ENCODE data around the gene SLC24A3. TPM values are rescaled to one million over a fixed set of nuclear protein-coding genes. Genes with fewer than 3 reads are reported as not detected.

SLC24A3 gene
- total and polyA plus RNA-seq, 9 donors = 4.8 to 40.5 (median 18.6) TPM

DNA sequence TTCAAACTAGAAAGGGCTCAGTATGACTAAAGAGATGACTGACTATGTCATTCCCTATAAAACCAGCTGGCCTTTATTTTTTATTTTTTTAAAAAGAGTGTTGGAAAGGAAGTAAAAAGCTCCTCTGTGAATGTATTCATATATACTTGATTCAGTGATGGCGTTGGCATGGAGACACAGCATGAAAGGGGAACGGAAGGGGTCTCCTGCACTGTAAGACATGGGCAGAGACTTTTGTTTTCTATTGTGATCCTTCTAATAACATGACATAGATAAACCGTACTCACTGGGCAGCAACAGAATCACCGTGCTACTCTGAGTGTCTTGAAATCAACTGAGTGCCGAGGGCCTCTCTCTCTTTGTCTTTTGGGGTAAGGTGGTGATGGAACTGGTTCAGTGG, 317.6 kb downstream of the SLC24A3 start:
- WGBS, 3 donors = 89 to 94% (median 91%) methylated on average over 5 of the region's 5 CpGs
- no peak overlapping the region for H3K4me3 ChIP-seq
- no peak overlapping the region for H3K27ac ChIP-seq
- H3K36me3 ChIP-seq = no peaks in the 10 kb centered on the region
- no peaks in the 10 kb centered on the region for H3K27me3 ChIP-seq
- no peaks in the 10 kb centered on the region for H3K4me1 ChIP-seq (ENCODE audit: insufficient read depth)
- H3K9me3 ChIP-seq = no peaks in the 10 kb centered on the region
- no peak for TF ChIP-seq POLR2A (IDR thresholded peaks at IDR 0.05)
- no peak for TF ChIP-seq EP300 (IDR thresholded peaks at IDR 0.05)
- TF ChIP-seq, protein P1, sequence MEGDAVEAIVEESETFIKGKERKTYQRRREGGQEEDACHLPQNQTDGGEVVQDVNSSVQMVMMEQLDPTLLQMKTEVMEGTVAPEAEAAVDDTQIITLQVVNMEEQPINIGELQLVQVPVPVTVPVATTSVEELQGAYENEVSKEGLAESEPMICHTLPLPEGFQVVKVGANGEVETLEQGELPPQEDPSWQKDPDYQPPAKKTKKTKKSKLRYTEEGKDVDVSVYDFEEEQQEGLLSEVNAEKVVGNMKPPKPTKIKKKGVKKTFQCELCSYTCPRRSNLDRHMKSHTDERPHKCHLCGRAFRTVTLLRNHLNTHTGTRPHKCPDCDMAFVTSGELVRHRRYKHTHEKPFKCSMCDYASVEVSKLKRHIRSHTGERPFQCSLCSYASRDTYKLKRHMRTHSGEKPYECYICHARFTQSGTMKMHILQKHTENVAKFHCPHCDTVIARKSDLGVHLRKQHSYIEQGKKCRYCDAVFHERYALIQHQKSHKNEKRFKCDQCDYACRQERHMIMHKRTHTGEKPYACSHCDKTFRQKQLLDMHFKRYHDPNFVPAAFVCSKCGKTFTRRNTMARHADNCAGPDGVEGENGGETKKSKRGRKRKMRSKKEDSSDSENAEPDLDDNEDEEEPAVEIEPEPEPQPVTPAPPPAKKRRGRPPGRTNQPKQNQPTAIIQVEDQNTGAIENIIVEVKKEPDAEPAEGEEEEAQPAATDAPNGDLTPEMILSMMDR (IDR thresholded peaks at IDR 0.05) = no peak
- intact Hi-C loops (cut with DNase I) = no loop called here
- DNase-seq = no peak

DNA sequence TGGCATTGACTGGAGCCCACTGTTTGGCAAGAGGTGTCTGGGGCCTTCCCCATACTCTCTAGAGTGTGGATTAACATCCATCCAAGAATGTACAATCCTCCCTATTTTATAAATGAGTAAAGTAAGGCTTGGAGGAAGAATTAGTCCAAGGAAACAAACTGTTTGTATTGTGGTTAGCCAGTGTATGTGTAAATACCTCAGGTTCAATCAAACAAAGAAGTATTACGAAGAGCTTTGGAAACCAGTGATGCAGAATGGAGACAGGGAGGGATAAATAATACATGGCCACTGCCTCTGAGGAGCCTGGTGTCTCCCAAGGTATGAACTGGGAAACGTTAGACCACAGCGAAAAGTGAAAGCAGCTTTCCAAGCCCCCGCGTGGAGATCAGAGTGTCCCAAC, 319.0 kb downstream of the SLC24A3 start:
- WGBS, 3 donors = 89 to 91% (median 90%) methylated on average over 5 of the region's 5 CpGs
- no peak overlapping the region for H3K4me3 ChIP-seq
- H3K9me3 ChIP-seq = no peaks in the 10 kb centered on the region
- no peak overlapping the region for H3K27ac ChIP-seq
- H3K4me1 ChIP-seq (ENCODE audit: insufficient read depth) = no peaks in the 10 kb centered on the region
- no peak for DNase-seq
- H3K27me3 ChIP-seq = no peaks in the 10 kb centered on the region
- no peaks in the 10 kb centered on the region for H3K36me3 ChIP-seq
- TF ChIP-seq POLR2A (IDR thresholded peaks at IDR 0.05) (no peak), EP300 (IDR thresholded peaks at IDR 0.05) (no peak)
- TF ChIP-seq, protein P1 (IDR thresholded peaks at IDR 0.05) = no peak
- intact Hi-C loops (cut with DNase I) = no loop called here

DNA sequence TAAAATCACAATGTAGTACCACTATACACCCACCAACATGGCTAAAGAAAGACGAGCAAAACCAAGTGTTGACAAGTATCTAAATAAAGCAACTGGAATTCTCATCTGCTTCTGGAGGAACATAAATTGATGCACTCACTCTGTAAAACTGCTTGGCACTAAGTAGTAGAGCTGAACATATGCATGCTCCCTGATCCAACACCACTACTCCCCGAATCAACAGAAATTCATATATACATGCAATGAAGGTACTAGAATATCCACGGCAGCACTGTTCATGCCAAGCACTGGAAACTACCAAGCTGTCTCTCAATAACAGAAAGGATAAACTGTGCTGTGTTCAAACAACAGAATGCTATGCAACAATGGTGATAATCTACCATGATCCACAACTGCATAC, 326.1 kb downstream of the SLC24A3 start:
- Histone ChIP-seq H3K4me3 (no peak overlapping the region), H3K27ac (no peak overlapping the region), H3K4me1 (ENCODE audit: insufficient read depth) (peaks cover 17% of the 10 kb centered on the region), H3K27me3 (no peaks in the 10 kb centered on the region), H3K36me3 (no peaks in the 10 kb centered on the region), H3K9me3 (no peaks in the 10 kb centered on the region)
- intact Hi-C loops (cut with DNase I) = no loop called here
- TF ChIP-seq, protein P1 (IDR thresholded peaks at IDR 0.05) = no peak
- TF ChIP-seq EP300 (IDR thresholded peaks at IDR 0.05) (no peak), POLR2A (IDR thresholded peaks at IDR 0.05) (no peak)
- no peak for DNase-seq
- WGBS, 3 donors = 87 to 91% (median 90%) methylated on average over 3 of the region's 3 CpGs

DNA sequence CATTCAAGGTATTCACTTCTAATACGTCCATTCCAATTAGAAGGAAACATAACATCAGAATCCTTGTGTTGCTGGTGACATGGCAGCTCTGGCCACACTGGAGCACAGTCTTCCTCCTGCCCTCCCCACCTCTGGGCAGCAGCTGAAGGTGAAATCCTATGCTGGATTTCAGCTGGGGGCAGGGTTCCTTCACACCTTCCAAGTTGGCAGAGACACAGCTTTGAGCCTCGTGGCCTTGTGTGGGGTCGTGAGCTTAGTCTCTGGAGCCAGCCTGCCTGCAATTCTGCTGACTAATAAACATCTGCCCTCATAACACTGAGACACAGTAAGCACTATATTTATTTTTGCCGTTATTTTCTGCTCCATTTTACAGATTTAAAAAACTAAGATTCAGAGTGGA, 326.7 kb downstream of the SLC24A3 start:
- TF ChIP-seq EP300 (IDR thresholded peaks at IDR 0.05) (no peak), POLR2A (IDR thresholded peaks at IDR 0.05) (no peak)
- TF ChIP-seq, protein P1 (IDR thresholded peaks at IDR 0.05) = no peak
- Histone ChIP-seq H3K4me1 (ENCODE audit: insufficient read depth) (peaks cover 17% of the 10 kb centered on the region), H3K27me3 (no peaks in the 10 kb centered on the region), H3K9me3 (no peaks in the 10 kb centered on the region), H3K4me3 (no peak overlapping the region), H3K27ac (peak overlapping the region in 1 of 2 donors; percentile 45), H3K36me3 (no peaks in the 10 kb centered on the region)
- intact Hi-C loops (cut with DNase I) = no loop called here
- peak in 3 of 5 donors; percentile 29 to 57 (median 30) for DNase-seq
- WGBS, 3 donors = 23 to 33% (median 30%) methylated on average over 4 of the region's 4 CpGs
